ENCODE measurements around the gene CCDC70.

CCDC70 gene

GRCh38 chr13:51818276-51818675 is 43.5 kb upstream of the CCDC70 start:
- no peak for TF ChIP-seq CTCF (IDR thresholded peaks at IDR 0.05; ENCODE audit: low read length, missing control alignments)
- no peak for DNase-seq (ENCODE audit: low read depth)

GRCh38 chr13:51818781-51819511 is 42.8 kb upstream of the CCDC70 start:
- no peak for TF ChIP-seq CTCF (IDR thresholded peaks at IDR 0.05; ENCODE audit: low read length, missing control alignments)
- no peak overlapping the region for H3K4me3 ChIP-seq (replicated peaks; ENCODE audit: low read depth, low read length)
- peak; percentile 62 for DNase-seq (ENCODE audit: low read depth)

More at GRCh38 chr13:51818276-51818675, 43.5 kb upstream of the CCDC70 start:
- no peak overlapping the region for H3K4me3 ChIP-seq (replicated peaks; ENCODE audit: low read depth, low read length)

DNA sequence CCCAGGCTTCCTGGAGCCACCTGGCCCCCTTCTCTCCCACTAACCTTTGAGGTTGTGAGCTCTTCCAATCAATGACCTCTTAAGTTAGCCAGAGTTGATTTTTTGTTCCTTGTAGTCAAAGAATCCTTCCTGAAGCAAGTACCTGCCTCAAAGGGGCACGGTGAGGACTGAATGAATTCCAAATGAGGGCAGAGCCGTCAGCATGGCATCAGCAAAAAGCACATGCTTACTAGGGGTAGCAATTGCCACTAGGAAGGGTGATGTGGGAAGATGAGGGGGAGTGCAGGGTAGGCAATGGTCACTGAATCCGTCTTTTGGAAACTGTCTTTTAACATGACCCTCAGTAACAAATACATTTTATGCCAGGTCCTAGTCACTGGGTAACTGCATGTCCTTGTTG is 42.2 kb upstream of the CCDC70 start:
- TF ChIP-seq CTCF (IDR thresholded peaks at IDR 0.05; ENCODE audit: low read length, missing control alignments), result no peak
- H3K4me3 ChIP-seq (replicated peaks; ENCODE audit: low read depth, low read length), result no peak overlapping the region
- no peak for DNase-seq (ENCODE audit: low read depth)

DNA sequence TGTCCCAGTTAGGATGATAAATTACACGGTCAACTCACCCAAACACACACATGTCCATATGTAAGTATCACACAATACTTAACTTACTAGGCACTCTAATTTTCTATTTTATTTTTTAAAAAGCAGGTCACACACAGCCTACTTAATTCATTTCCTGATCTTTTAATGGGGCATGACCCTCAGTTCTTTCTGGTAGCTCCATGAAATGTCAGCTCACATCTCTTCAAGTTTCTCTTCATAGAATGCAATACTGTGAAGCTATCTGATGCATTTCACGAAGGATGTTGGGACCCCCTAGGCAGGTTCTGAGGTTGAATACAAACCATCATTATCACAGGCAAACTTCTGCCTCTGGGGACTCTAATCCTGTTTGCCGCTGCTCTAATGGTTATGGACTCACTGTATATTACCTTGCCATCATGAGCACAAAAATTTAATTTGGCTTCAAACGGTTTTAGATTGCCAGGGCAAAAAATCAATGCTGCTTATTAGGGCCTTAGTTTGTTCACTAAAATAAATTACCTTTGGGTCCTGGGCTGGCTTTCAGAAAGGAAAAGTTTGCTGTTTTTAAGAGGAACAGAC is 41.7 kb upstream of the CCDC70 start:
- no peak for TF ChIP-seq CTCF (IDR thresholded peaks at IDR 0.05; ENCODE audit: low read length, missing control alignments)
- H3K4me3 ChIP-seq (replicated peaks; ENCODE audit: low read depth, low read length), result no peak overlapping the region
- DNase-seq (ENCODE audit: low read depth), result no peak

DNA sequence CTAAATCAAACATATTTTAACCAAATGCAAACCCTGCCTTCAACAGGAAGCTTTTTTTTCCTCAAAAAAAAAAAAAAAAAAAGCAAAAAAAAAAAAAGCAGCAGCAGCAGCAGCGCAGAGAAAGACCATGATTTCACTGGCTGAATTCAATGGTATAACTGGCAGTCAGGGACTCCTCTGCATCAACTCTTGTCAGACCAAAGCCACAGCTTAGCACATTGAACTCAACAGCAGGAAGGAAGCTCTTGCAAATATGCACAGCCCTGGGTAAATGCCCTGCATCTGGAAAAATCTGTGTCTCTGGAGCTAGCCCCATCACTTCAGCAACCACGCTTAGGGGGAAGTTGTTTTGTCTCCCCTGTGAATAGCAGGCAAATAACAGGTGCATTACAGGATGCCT is 40.2 kb upstream of the CCDC70 start:
- no peak for TF ChIP-seq CTCF (IDR thresholded peaks at IDR 0.05; ENCODE audit: low read length, missing control alignments)
- DNase-seq (ENCODE audit: low read depth), result no peak
- no peak overlapping the region for H3K4me3 ChIP-seq (replicated peaks; ENCODE audit: low read depth, low read length)

DNA sequence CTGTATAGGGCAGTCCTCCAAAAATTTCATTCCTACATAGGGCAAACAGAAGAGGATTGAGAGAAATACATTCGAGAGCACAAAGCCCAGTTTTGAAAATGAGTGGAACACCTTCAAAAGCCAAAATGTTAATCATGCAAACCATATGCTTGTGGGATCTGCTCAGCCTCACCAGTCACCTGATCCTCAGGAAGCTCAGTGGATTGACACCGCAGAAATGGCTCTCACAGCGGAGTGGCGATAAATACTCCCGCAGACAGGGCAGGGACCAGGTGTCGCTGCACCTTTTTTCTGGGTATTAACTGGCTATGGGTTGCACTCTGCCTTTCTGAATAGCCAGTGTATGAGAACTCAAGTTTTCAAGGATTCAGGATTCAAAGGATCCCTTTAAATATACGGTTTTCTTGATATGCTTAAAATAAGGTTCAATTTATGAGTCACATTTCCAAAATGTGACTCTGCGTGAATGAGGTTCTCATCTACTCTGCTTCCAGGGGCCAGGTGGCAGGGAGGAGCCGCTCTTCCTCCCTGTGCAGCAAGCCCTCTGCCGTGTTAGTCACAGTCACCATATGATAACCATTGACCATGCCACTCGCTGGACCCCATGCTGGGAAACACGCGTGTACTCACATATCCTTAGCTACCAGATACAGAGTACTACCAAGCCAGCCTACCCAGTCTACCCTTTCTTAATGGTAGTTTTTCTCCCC is 39.5 kb upstream of the CCDC70 start:
- H3K4me3 ChIP-seq (replicated peaks; ENCODE audit: low read depth, low read length), result no peak overlapping the region
- no peak for DNase-seq (ENCODE audit: low read depth)
- no peak for TF ChIP-seq CTCF (IDR thresholded peaks at IDR 0.05; ENCODE audit: low read length, missing control alignments)

Measured in fibroblast of pulmonary artery (primary cell).